GM18951 (cell line): ENCODE results near the gene CHORDC1.
"Not testable (repeated sequence)": the region's sequence is repeated elsewhere in the genome, so short reads cannot be mapped to it uniquely, and the experiment has no call there.

Source experiments
- POLR2A ChIP-seq: IDR thresholded peaks from 4 replicates; pipeline ENCODE4 v1.6.1; 2011; ENCODE audit warnings: mild to moderate bottlenecking; ENCODE audit not compliant: insufficient read length, insufficient read depth; ENCODE audit errors: extremely low read depth
- in situ Hi-C: fragments of 300-500 bp; cut with MboI; formaldehyde crosslinking; loops from one replicate; pipeline ENCODE4 v1.12.0; 2022; ENCODE audit warnings: low sequenced_read_pairs, mixed read lengths, inconsistent platforms; ENCODE audit not compliant: unreplicated experiment

CHORDC1 gene

GRCh38 chr11:90235526-90235925 lies 12.7 kb upstream of the CHORDC1 start:
- no peak for TF ChIP-seq POLR2A
- in situ Hi-C loops: no loop called here

DNA sequence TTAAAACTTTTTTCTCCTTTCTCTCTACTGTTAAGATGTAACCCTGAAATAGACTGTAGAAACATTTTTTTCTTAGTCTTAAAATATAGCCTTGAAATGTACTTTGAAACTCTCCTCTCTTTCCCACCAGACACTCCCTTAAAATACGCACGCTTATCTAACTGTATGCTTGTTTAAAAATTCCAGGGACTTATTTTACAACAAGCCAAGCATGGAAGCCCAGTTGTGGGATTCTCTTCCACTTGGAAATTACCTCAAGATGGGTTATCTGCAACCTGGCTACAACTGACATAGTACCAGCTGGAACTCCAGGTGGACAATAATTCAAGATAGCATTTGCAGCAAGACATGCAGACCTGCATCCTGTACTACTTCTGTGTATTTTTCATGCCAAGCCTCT lies 12.1 kb upstream of the CHORDC1 start:
- in situ Hi-C loops: no loop called here
- TF ChIP-seq POLR2A: no peak

- in situ Hi-C loops: no loop called here
- no peak for TF ChIP-seq POLR2A
Observed at GRCh38 chr11:90229791-90230190, 6.9 kb upstream of the CHORDC1 start.

GRCh38 chr11:90228056-90228455 lies 5.2 kb upstream of the CHORDC1 start:
- no peak for TF ChIP-seq POLR2A
- in situ Hi-C loops: no loop called here

DNA sequence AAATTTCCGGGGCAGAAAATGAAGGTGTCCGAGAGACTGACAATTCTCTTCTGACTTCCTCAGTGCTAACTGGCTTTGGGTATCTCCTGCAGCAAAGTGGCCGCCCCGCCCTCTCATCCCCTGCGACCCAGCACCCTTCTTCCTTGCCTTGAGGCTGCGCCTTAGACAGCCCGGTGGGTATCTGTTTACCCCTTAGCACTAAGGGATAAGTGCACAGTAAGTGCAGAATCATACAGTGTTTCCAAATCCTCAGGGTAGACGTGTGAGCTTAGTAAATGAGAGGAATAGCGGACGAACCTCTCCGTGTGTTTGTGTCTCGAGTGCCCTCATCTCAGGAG lies 368 bp upstream of the CHORDC1 start:
- peak; percentile 54 for TF ChIP-seq POLR2A
- in situ Hi-C loops: no loop called here

DNA sequence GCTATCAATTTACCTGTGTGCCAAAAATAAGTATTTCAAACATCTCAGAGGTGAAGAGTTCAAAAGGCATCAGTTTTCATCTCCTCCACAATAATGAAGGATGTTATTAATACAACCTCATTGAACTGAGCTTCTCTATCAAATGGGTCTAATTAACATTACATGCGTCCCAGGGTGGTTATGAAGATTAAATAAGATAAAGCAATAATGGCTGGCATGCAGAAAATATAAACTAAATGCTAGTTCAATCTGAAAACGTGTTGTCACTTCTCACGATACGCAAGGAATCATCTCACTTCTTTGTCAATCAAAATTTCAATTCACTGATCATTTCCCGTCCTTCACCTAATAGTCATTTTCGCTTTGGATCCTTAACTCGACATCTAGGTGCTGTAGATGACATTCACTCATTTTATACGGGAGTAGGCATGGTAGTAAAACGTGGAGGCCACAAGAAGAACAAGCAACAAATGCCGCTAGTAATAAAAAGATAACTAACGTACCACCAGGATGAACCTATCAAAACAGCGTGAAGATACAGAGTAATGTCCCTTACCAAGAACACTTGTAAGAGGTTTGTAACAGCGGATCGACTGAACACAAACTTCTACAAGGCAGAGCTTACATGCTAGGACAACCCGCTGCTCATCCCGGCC lies 918 bp downstream of the CHORDC1 start:
- TF ChIP-seq POLR2A: no peak

DNA sequence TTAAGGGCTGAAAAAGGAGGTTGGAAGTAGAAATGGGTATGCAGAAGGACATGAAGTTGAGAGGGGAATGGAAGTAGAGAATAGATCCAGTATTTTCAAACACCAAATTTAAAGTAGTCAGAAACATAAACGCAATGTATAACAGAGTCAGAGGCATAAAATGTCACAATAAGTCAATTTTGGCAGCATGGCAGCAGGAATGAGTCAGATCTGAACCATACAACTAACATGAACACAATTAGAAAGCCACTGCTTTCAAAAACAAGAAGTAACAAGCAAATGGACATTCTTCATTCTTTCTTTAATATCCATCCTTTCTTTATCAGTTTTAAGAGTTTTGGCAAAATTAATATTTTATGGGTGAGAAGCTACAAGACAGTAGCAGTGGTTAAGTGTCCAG lies 2.5 kb downstream of the CHORDC1 start:
- no peak for TF ChIP-seq POLR2A
- in situ Hi-C loops: no loop called here

More for the DNA sequence above, 918 bp downstream of the CHORDC1 start:
- in situ Hi-C loops: no loop called here

DNA sequence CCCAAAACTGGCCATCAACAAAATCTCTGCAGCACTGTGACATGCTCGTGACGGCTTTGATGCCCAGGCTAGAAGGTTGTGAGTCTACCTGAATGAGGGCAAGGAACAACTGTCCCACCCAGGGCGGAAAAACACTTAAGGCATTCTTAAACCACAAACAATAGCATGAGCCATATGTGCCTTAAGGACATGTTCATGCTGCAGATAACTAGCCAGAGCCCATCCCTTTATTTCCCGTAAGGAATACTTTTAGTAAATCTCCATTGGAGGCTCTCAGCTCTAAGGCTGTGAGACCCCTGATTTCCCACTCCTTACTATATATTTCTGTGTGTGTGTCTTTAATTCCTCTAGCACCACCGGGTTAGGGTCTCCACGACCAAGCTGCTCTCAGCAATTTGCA lies 3.4 kb downstream of the CHORDC1 start:
- TF ChIP-seq POLR2A: no peak
- in situ Hi-C loops: no loop called here

DNA sequence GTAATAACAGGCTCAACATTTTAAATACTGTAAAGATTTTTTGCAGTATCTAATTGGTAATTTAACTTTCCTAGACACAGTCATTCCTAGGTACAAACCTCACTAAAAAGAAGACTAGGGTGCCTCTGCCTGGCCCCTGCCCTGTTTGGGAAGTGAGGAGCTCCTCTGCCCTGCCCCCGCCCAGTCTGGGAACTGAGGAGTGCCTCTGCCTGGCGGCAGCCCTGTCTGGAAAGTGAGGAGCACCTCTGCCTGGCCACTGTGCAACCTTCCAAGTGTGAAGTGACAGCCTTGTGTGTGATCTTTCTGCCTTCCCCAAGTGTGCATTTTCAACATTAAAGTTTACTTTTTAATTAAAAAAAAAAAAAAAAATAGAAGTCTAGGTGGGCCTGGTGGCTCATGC lies 4.2 kb downstream of the CHORDC1 start:
- in situ Hi-C loops: no loop called here
- no peak for TF ChIP-seq POLR2A

GRCh38 chr11:90216611-90217010 lies 6.2 kb downstream of the CHORDC1 start:
- in situ Hi-C loops: no loop called here
- TF ChIP-seq POLR2A: no peak

DNA sequence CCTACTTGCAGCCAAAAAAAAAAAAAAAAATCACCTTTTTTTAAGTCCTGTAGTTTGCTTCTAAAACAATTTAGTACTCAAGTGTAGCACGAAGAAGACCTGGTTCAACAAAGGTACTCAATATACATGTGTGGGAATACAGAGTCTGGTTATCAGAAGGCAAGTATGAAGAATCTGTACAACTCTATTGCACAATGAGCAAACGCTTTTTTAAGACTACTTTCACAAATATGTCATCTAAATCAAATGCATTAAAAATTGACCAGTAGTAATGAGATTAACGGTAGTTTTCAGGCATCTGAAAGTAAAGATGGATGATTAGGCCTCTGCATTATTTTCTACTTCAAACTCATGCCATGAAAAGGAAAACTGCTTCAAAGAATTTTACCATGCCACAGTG lies 9.5 kb downstream of the CHORDC1 start:
- in situ Hi-C loops: no loop called here
- TF ChIP-seq POLR2A: no peak

- in situ Hi-C loops: no loop called here
- TF ChIP-seq POLR2A: no peak
Observed at GRCh38 chr11:90208857-90209256, 14.0 kb downstream of the CHORDC1 start.

DNA sequence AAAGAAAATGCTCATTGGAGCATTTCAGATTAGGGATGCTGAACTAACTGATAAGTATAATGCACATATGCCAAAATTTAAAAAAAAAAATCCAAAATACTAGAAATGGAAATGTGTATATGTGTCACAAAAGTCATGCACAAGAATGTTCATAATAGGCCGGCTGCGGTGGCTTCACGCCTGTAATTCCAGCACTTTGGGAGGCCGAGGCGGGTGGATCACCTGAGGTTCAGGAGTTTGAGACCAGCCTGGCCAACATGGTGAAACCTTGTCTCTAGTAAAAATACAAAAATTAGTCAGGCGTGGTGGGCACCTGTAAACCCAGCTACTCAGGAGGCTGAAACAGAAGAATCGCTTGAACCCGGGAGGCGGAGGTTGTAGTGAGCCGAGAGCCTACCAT lies 14.9 kb downstream of the CHORDC1 start:
- in situ Hi-C loops: not testable (repeated sequence)

GRCh38 chr11:90204832-90205646 lies 17.8 kb downstream of the CHORDC1 start:
- in situ Hi-C loops: no loop called here
- TF ChIP-seq POLR2A: no peak
